WTC11 (cell line): Measurements from ENCODE around the gene HLTF. TPM values are rescaled to one million over a fixed set of nuclear protein-coding genes. Genes with fewer than 3 reads are reported as not detected.

Experiments used
- ATAC-seq: fragments of 200-7000 bp; cut with Tn5 transposase; 2 replicates; pipeline ENCODE4 v1.10.0; 2021; ENCODE audit warnings: mild to moderate bottlenecking, moderate library complexity
- CTCF ChIA-PET: fragments of 300-600 bp; sonication (Branson Sonifier 250); formaldehyde crosslinking; loops from one replicate; lab custom pipeline; 2021; ENCODE audit warnings: antibody characterized with exemption; lab: Charles Lee
- POLR2A ChIA-PET: fragments of 350-600 bp; sonication (Branson Sonifier 250); formaldehyde crosslinking; loops from one replicate; lab custom pipeline; 2021; ENCODE audit warnings: antibody characterized with exemption; lab: Charles Lee
- DNase-seq: peaks from one replicate; pipeline ENCODE4 v3.0.0; 2021; ENCODE audit warnings: low spot score
- H3K27ac Mint-ChIP-seq: 2 replicates; pipeline ENCODE4 v1.8.0; 2021; ENCODE audit warnings: mixed read lengths
- H3K27me3 Mint-ChIP-seq: 2 replicates; pipeline ENCODE4 v1.8.0; 2021; ENCODE audit warnings: low read depth, mild to moderate bottlenecking, moderate library complexity, mixed read lengths
- H3K36me3 Mint-ChIP-seq: 2 replicates; pipeline ENCODE4 v1.8.0; 2021; ENCODE audit warnings: mixed read lengths
- H3K4me1 Mint-ChIP-seq: 2 replicates; pipeline ENCODE4 v1.8.0; 2022; ENCODE audit warnings: mixed read lengths
- H3K4me3 Mint-ChIP-seq: 2 replicates; pipeline ENCODE4 v1.8.0; 2021; ENCODE audit warnings: mild to moderate bottlenecking, moderate library complexity, mixed read lengths
- H3K9me3 Mint-ChIP-seq: 2 replicates; pipeline ENCODE4 v1.8.0; 2021; ENCODE audit warnings: mixed read lengths
- JAZF1 ChIP-seq: fragments of 250-450 bp; sonication (Bioruptor Pico); IDR thresholded peaks from 2 replicates; pipeline ENCODE4 v1.9.0; 2021; ENCODE audit warnings: moderate library complexity, mild to moderate bottlenecking, inconsistent platforms
- JUN ChIP-seq: sonication (generic); formaldehyde crosslinking; IDR thresholded peaks from 2 replicates; pipeline ENCODE4 v1.8.0; 2023; ENCODE audit warnings: mild to moderate bottlenecking, missing genetic modification reagents
- NFYB ChIP-seq: sonication (generic); formaldehyde crosslinking; conservative IDR thresholded peaks from 2 replicates; pipeline ENCODE4 v1.8.0; 2022; ENCODE audit warnings: low read depth, missing genetic modification reagents
- RORB ChIP-seq: fragments of 250-450 bp; sonication (Bioruptor Pico); IDR thresholded peaks from 2 replicates; pipeline ENCODE4 v1.9.0; 2021; ENCODE audit warnings: mild to moderate bottlenecking
- SOX15 ChIP-seq: fragments of 250-450 bp; sonication (Bioruptor Pico); IDR thresholded peaks from 2 replicates; pipeline ENCODE4 v1.9.0; 2021; ENCODE audit warnings: mild to moderate bottlenecking
- SP1 ChIP-seq: sonication (generic); formaldehyde crosslinking; conservative IDR thresholded peaks from 2 replicates; pipeline ENCODE4 v1.8.1; 2022; ENCODE audit warnings: missing genetic modification reagents
- TEAD4 ChIP-seq: sonication (generic); formaldehyde crosslinking; IDR thresholded peaks from 2 replicates; pipeline ENCODE4 v1.8.0; 2022; ENCODE audit warnings: mild to moderate bottlenecking, missing genetic modification reagents
- TP53 ChIP-seq: sonication (generic); formaldehyde crosslinking; IDR thresholded peaks from 2 replicates; pipeline ENCODE4 v1.8.1; 2023; ENCODE audit warnings: mild to moderate bottlenecking, missing genetic modification reagents
- ZBTB21 ChIP-seq: sonication (generic); formaldehyde crosslinking; IDR thresholded peaks from 2 replicates; pipeline ENCODE4 v1.8.1; 2023; ENCODE audit warnings: mild to moderate bottlenecking, missing genetic modification reagents, borderline replicate concordance
- ZNF317 ChIP-seq: sonication (generic); formaldehyde crosslinking; IDR thresholded peaks from 2 replicates; pipeline ENCODE4 v1.8.1; 2023; ENCODE audit warnings: low read depth, mild to moderate bottlenecking, moderate library complexity, missing genetic modification reagents, borderline replicate concordance
- ZNF416 ChIP-seq: fragments of 250-450 bp; sonication (Bioruptor Pico); IDR thresholded peaks from 2 replicates; pipeline ENCODE4 v1.9.0; 2021; ENCODE audit warnings: mild to moderate bottlenecking, inconsistent platforms
- ZNF423 ChIP-seq: fragments of 250-450 bp; sonication (Bioruptor Pico); IDR thresholded peaks from 2 replicates; pipeline ENCODE4 v2.1.2; 2022; ENCODE audit warnings: mild to moderate bottlenecking, moderate library complexity
- total RNA-seq: library from RNA; stranded (reverse); gene quantifications from 3 replicates; pipeline ENCODE4 v1.2.3, GENCODE V29; 2021
- TF ChIP-seq, protein P1 (sequence below): sonication (generic); formaldehyde crosslinking; IDR thresholded peaks from 2 replicates; pipeline ENCODE4 v1.8.1; 2022; ENCODE audit warnings: missing genetic modification reagents, borderline replicate concordance
- TF ChIP-seq, protein P2 (sequence below): fragments of 250-450 bp; sonication (Bioruptor Pico); IDR thresholded peaks from 2 replicates; pipeline ENCODE4 v1.9.0; 2021; ENCODE audit warnings: moderate library complexity, mild to moderate bottlenecking, inconsistent platforms, borderline replicate concordance
- TF ChIP-seq, protein P3 (sequence below): sonication (generic); formaldehyde crosslinking; IDR thresholded peaks from 2 replicates; pipeline ENCODE4 v1.8.1; 2022; ENCODE audit warnings: low read depth, mild to moderate bottlenecking, moderate library complexity, missing genetic modification reagents, borderline replicate concordance
- TF ChIP-seq, protein P4 (sequence below): sonication (generic); formaldehyde crosslinking; IDR thresholded peaks from 2 replicates; pipeline ENCODE4 v1.8.1; 2023; ENCODE audit warnings: mild to moderate bottlenecking, missing genetic modification reagents, borderline replicate concordance
- TF ChIP-seq, protein P5 (sequence below): fragments of 250-450 bp; sonication (Bioruptor Pico); IDR thresholded peaks from 2 replicates; pipeline ENCODE4 v2.1.2; 2022; ENCODE audit warnings: mild to moderate bottlenecking, moderate library complexity

Gene HLTF
- total RNA-seq, 1 experiment from 2014 or later = 62.4 TPM

DNA sequence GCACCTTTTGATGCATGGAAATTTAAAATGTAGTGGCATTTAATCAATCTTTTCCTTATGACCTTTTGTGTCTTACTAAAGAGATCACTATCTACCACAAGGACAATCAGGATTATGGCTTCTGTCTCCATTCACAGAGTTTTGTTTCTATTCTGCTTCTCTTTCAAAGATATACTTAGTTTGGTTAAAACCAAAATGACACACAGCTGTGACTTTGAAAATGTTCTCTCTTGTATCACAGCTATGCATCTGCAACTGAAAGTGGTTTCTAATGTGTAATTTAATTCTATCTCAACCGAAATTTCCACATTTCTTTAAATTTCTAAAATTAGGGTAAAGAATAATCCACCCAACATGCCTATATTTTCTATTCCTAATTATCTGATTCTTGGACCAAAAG lies 27.7 kb downstream of the HLTF start:
- H3K9me3 Mint-ChIP-seq = no peaks in the 10 kb centered on the region
- no peak for TF ChIP-seq TP53 (CRISPR knock-in tag)
- TF ChIP-seq ZNF423 (CRISPR knock-in tag) = no peak
- no peak for TF ChIP-seq ZNF317 (CRISPR knock-in tag)
- TF ChIP-seq, protein P1, sequence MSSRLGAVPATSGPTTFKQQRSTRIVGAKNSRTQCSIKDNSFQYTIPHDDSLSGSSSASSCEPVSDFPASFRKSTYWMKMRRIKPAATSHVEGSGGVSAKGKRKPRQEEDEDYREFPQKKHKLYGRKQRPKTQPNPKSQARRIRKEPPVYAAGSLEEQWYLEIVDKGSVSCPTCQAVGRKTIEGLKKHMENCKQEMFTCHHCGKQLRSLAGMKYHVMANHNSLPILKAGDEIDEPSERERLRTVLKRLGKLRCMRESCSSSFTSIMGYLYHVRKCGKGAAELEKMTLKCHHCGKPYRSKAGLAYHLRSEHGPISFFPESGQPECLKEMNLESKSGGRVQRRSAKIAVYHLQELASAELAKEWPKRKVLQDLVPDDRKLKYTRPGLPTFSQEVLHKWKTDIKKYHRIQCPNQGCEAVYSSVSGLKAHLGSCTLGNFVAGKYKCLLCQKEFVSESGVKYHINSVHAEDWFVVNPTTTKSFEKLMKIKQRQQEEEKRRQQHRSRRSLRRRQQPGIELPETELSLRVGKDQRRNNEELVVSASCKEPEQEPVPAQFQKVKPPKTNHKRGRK (CRISPR knock-in tag) = no peak
- no peak for TF ChIP-seq ZNF416
- TF ChIP-seq JUN (CRISPR knock-in tag) = no peak
- no peak for TF ChIP-seq TEAD4 (CRISPR knock-in tag)
- TF ChIP-seq, protein P2, sequence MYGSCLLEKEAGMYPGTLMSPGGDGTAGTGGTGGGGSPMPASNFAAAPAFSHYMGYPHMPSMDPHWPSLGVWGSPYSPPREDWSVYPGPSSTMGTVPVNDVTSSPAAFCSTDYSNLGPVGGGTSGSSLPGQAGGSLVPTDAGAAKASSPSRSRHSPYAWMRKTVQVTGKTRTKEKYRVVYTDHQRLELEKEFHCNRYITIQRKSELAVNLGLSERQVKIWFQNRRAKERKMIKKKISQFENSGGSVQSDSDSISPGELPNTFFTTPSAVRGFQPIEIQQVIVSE (CRISPR knock-in tag) = no peak
- TF ChIP-seq, protein P3, sequence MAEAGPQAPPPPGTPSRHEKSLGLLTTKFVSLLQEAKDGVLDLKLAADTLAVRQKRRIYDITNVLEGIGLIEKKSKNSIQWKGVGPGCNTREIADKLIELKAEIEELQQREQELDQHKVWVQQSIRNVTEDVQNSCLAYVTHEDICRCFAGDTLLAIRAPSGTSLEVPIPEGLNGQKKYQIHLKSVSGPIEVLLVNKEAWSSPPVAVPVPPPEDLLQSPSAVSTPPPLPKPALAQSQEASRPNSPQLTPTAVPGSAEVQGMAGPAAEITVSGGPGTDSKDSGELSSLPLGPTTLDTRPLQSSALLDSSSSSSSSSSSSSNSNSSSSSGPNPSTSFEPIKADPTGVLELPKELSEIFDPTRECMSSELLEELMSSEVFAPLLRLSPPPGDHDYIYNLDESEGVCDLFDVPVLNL (CRISPR knock-in tag) = no peak
- TF ChIP-seq JAZF1 (CRISPR knock-in tag) = no peak
- TF ChIP-seq RORB = no peak
- TF ChIP-seq, protein P4, sequence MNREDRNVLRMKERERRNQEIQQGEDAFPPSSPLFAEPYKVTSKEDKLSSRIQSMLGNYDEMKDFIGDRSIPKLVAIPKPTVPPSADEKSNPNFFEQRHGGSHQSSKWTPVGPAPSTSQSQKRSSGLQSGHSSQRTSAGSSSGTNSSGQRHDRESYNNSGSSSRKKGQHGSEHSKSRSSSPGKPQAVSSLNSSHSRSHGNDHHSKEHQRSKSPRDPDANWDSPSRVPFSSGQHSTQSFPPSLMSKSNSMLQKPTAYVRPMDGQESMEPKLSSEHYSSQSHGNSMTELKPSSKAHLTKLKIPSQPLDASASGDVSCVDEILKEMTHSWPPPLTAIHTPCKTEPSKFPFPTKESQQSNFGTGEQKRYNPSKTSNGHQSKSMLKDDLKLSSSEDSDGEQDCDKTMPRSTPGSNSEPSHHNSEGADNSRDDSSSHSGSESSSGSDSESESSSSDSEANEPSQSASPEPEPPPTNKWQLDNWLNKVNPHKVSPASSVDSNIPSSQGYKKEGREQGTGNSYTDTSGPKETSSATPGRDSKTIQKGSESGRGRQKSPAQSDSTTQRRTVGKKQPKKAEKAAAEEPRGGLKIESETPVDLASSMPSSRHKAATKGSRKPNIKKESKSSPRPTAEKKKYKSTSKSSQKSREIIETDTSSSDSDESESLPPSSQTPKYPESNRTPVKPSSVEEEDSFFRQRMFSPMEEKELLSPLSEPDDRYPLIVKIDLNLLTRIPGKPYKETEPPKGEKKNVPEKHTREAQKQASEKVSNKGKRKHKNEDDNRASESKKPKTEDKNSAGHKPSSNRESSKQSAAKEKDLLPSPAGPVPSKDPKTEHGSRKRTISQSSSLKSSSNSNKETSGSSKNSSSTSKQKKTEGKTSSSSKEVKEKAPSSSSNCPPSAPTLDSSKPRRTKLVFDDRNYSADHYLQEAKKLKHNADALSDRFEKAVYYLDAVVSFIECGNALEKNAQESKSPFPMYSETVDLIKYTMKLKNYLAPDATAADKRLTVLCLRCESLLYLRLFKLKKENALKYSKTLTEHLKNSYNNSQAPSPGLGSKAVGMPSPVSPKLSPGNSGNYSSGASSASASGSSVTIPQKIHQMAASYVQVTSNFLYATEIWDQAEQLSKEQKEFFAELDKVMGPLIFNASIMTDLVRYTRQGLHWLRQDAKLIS = no peak
- TF ChIP-seq, all 79 proteins: peak for 0
- ChIA-PET POLR2A (no interaction called here), CTCF (no interaction called here)
- ATAC-seq (no peak), DNase-seq (no peak)
- Mint-ChIP-seq H3K27me3 (no peaks in the 10 kb centered on the region), H3K4me3 (no peak overlapping the region), H3K4me1 (peaks cover 6% of the 10 kb centered on the region; the same call in 1 of the 2 replicates), H3K27ac (no peak overlapping the region), H3K36me3 (peaks cover 69% of the 10 kb centered on the region)

- POLR2A ChIA-PET = no interaction called here
Measured at GRCh38 chr3:149058198-149058597, 28.1 kb downstream of the HLTF start.

More at GRCh38 chr3:149058198-149058597, 28.1 kb downstream of the HLTF start:
- Mint-ChIP-seq H3K27me3 (no peaks in the 10 kb centered on the region), H3K4me1 (peaks cover 6% of the 10 kb centered on the region; the same call in 1 of the 2 replicates), H3K27ac (no peak overlapping the region), H3K36me3 (peaks cover 68% of the 10 kb centered on the region), H3K9me3 (no peaks in the 10 kb centered on the region), H3K4me3 (no peak overlapping the region)
- DNase-seq (no peak), ATAC-seq (no peak)
- no peak for TF ChIP-seq NFYB (CRISPR knock-in tag)
- no peak for TF ChIP-seq SP1 (CRISPR knock-in tag)
- TF ChIP-seq ZBTB21 (CRISPR knock-in tag) = no peak
- no peak for TF ChIP-seq SOX15 (CRISPR knock-in tag)
- TF ChIP-seq, protein P5, sequence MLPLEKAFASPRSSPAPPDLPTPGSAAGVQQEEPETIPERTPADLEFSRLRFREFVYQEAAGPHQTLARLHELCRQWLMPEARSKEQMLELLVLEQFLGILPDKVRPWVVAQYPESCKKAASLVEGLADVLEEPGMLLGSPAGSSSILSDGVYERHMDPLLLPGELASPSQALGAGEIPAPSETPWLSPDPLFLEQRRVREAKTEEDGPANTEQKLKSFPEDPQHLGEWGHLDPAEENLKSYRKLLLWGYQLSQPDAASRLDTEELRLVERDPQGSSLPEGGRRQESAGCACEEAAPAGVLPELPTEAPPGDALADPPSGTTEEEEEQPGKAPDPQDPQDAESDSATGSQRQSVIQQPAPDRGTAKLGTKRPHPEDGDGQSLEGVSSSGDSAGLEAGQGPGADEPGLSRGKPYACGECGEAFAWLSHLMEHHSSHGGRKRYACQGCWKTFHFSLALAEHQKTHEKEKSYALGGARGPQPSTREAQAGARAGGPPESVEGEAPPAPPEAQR (CRISPR knock-in tag) = no peak
- CTCF ChIA-PET = no interaction called here
